Common myeloid progenitor, CD34-positive (primary cell): ENCODE measurements around the gene ABTB2.

ENCODE experiments used
- CTCF ChIA-PET: fragments of 350-600 bp; sonication (Branson Sonifier 250); formaldehyde crosslinking; loops from one replicate; lab custom pipeline; 2021; ENCODE audit warnings: antibody characterized with exemption; lab: Charles Lee
- POLR2A ChIA-PET: fragments of 350-600 bp; sonication (Branson Sonifier 250); formaldehyde crosslinking; loops from one replicate; lab custom pipeline; 2021; ENCODE audit warnings: antibody characterized with exemption; lab: Charles Lee
- DNase-seq, 3 donors: peaks; one replicate each; pipeline versions ENCODE4 v3.0.0 to v3.0.0-alpha.2; 2013
- H3K27ac ChIP-seq, 2 experiments: 1 replicate in 1 of 2; 2 replicates in 1 of 2; pipeline ENCODE4 v1.7.0; 2013; ENCODE audit warnings: inconsistent platforms in 2 of 2, low read length in 2 of 2, mild to moderate bottlenecking in 2 of 2, low read depth in 1 of 2, moderate library complexity in 1 of 2; ENCODE audit not compliant: severe bottlenecking in 2 of 2, insufficient read depth in 1 of 2, poor library complexity in 1 of 2
- H3K27me3 ChIP-seq, 5 experiments: replicated peaks in 2 of 5; 1 replicate in 3 of 5; 2 replicates in 2 of 5; pipeline versions ENCODE4 v1.6.1 to v1.7.0; 2013; ENCODE audit warnings: low read length in 4 of 5, mild to moderate bottlenecking in 2 of 5, moderate library complexity in 2 of 5, inconsistent platforms in 1 of 5; ENCODE audit not compliant: insufficient read depth in 5 of 5, control insufficient read depth in 4 of 5
- H3K36me3 ChIP-seq, 4 experiments: 1 replicate in 2 of 4; 2 replicates in 2 of 4; pipeline versions ENCODE4 v1.6.1 to v1.7.0; 2013; ENCODE audit warnings: low read length in 3 of 4, control low read depth in 1 of 4, mild to moderate bottlenecking in 1 of 4; ENCODE audit not compliant: control insufficient read depth in 4 of 4, insufficient read depth in 4 of 4
- H3K4me1 ChIP-seq, 4 experiments: 1 replicate in 3 of 4; 2 replicates in 1 of 4; pipeline versions ENCODE4 v1.6.1 to v1.7.1; 2013; ENCODE audit warnings: low read length in 3 of 4, mild to moderate bottlenecking in 3 of 4, control low read depth in 1 of 4, inconsistent platforms in 1 of 4, moderate library complexity in 1 of 4; ENCODE audit not compliant: control insufficient read depth in 4 of 4, insufficient read depth in 4 of 4; ENCODE audit errors: control extremely low read depth in 1 of 4
- H3K4me3 ChIP-seq, 7 experiments: 1 replicate in 4 of 7; 2 replicates in 3 of 7; pipeline versions ENCODE4 v1.5.1 to v1.7.0; 2013; ENCODE audit warnings: mild to moderate bottlenecking in 7 of 7, low read length in 6 of 7, moderate library complexity in 6 of 7, inconsistent platforms in 2 of 7, low read depth in 2 of 7, control low read depth in 1 of 7; ENCODE audit not compliant: insufficient read depth in 4 of 7, control insufficient read depth in 1 of 7; ENCODE audit errors: extremely low read depth in 1 of 7
- H3K9me3 ChIP-seq, 5 experiments: 1 replicate in 4 of 5; 2 replicates in 1 of 5; pipeline versions ENCODE4 v1.6.1 to v1.7.1; 2013; ENCODE audit warnings: low read length in 4 of 5, mild to moderate bottlenecking in 2 of 5, inconsistent platforms in 1 of 5, low read depth in 1 of 5, moderate library complexity in 1 of 5; ENCODE audit not compliant: control insufficient read depth in 4 of 5, insufficient read depth in 2 of 5; ENCODE audit errors: control extremely low read depth in 1 of 5
- WGBS: methylation state at CpG from one replicate; pipeline ENCODE4 v1.1.5; 2013; ENCODE audit not compliant: insufficient coverage; 5-methylcytosine and 5-hydroxymethylcytosine counted together

Gene ABTB2

DNA sequence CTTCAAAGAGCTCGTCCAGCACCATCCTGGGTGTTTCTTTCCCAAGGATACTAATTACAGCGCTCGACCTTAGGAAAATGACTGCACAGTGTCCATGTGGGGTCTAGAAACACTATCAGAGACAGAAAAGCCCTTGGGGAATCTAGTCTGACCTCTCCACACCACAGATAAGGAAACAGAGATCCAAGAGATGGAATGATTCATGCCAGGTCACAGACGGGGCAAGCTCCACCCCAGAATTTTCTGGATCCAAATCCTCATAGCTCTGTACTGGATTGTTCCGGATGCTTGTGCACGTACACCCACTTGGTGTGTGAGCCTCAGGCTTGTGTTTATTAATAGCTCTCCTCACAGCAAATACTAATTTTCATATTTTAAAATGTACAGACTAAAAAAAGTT, 11.3 kb downstream of the ABTB2 start:
- no peaks in the 10 kb centered on the region for H3K36me3 ChIP-seq
- WGBS: 96% methylated on average over 4 of the region's 6 CpGs
- no peak overlapping the region for H3K4me3 ChIP-seq
- no peaks in the 10 kb centered on the region for H3K9me3 ChIP-seq
- no peaks in the 10 kb centered on the region for H3K27me3 ChIP-seq
- ChIA-PET POLR2A (no interaction called here), CTCF (interaction anchor here (0.6 to 8.9 kb wide), 4 partner anchors 10 to 1785 kb away, joined by 3 to 51 read pairs (median 4); partner anchors contain the start of gene ABTB2)
- DNase-seq: no peak
- H3K27ac ChIP-seq: no peak overlapping the region
- H3K4me1 ChIP-seq: peaks cover 0 to 17% (median 10%) of the 10 kb centered on the region in 4 experiments

GRCh38 chr11:34345991-34346480, 11.8 kb downstream of the ABTB2 start:
- no peak for DNase-seq

GRCh38 chr11:34345540-34345876, 12.3 kb downstream of the ABTB2 start:
- Histone ChIP-seq H3K9me3 (no peaks in the 10 kb centered on the region), H3K4me1 (peaks cover 0 to 17% (median 10%) of the 10 kb centered on the region in 4 experiments), H3K36me3 (no peaks in the 10 kb centered on the region), H3K4me3 (no peak overlapping the region), H3K27me3 (no peaks in the 10 kb centered on the region), H3K27ac (no peak overlapping the region)
- 94% methylated on average over 3 of the region's 3 CpGs for WGBS
- ChIA-PET POLR2A (no interaction called here), CTCF (interaction anchor here (1.0 to 8.9 kb wide), 5 partner anchors 9 to 170 kb away, joined by 3 to 51 read pairs (median 3); partner anchors contain the start of gene ABTB2)
- no peak for DNase-seq

More at GRCh38 chr11:34345991-34346480, 11.8 kb downstream of the ABTB2 start:
- Histone ChIP-seq H3K4me3 (no peak overlapping the region), H3K9me3 (no peaks in the 10 kb centered on the region), H3K27me3 (no peaks in the 10 kb centered on the region), H3K27ac (no peak overlapping the region), H3K4me1 (peaks cover 0 to 17% (median 10%) of the 10 kb centered on the region in 4 experiments), H3K36me3 (no peaks in the 10 kb centered on the region)
- WGBS: 98% methylated on average over 5 of the region's 8 CpGs
- ChIA-PET CTCF (interaction anchor here (0.6 to 8.9 kb wide), 5 partner anchors 11 to 1785 kb away, joined by 3 to 51 read pairs (median 3); partner anchors contain the start of gene ABTB2), POLR2A (no interaction called here)

DNA sequence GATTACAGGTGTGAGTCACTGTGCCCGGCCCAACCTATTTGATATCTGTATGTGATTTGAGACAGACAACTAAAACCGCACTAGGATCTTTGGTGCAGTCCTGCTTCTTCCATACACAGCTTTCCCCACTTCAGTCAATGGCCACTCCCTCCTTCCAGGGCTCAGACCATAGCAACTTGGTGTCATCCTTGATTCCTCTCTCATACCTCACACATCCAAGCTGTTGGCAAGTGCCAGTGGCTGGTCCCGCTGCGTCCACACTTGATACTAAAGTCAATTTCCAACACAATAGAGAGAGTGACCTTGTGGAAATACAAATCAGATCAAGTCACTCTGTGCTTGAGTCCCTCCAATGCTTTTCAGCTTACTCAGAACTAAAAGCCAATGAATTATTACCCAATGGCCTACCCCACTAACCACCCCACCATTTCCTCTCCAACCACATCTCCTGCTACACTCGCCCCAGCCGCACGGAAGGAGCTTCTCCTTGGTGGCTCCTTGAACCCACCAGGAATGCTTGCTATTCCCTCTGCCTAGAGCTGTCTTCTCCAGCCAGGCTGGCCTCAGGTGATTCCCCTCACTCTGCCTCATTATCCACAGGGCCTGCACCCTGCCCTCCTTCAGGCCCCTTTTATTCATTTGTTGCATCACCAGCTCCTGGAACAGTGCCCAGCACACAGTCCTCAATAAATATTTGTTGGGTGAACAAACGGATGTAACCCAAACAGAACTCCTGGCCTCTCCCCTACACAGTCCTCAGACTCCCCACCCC, 12.9 kb downstream of the ABTB2 start:
- no peaks in the 10 kb centered on the region for H3K9me3 ChIP-seq
- peaks cover 0 to 20% (median 10%) of the 10 kb centered on the region in 4 experiments for H3K4me1 ChIP-seq
- peak; percentile 40 to 67 (median 64) for DNase-seq
- no peak overlapping the region for H3K4me3 ChIP-seq
- no peaks in the 10 kb centered on the region for H3K27me3 ChIP-seq
- WGBS: 41% methylated on average over 7 of the region's 8 CpGs
- no peak overlapping the region for H3K27ac ChIP-seq
- ChIA-PET CTCF (interaction anchor here (0.7 to 8.9 kb wide), 7 partner anchors 9 to 537 kb away, joined by 3 to 51 read pairs (median 3); partner anchors contain the start of gene ABTB2), POLR2A (no interaction called here)
- H3K36me3 ChIP-seq: no peaks in the 10 kb centered on the region

DNA sequence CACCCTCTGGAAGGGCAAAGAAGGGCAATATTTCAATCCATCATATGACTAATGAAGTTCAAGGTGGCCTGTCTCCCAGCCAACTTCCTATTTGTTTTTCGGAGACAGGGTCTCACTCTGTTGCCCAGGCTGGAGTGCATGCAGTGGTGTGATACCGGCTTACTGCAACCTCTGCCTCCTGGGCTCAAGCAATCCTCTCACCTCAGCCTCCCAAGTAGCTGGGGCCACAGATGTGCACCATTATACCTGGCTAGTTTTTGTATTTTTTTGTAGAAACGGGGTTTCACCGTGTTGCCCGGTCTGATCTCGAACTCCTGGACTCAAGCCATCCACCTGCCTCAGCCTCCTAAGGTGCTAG, 13.4 kb downstream of the ABTB2 start:
- Histone ChIP-seq H3K4me3 (no peak overlapping the region), H3K9me3 (no peaks in the 10 kb centered on the region), H3K4me1 (peaks cover 2 to 26% (median 11%) of the 10 kb centered on the region in 4 experiments), H3K27ac (no peak overlapping the region), H3K27me3 (no peaks in the 10 kb centered on the region), H3K36me3 (no peaks in the 10 kb centered on the region)
- CTCF ChIA-PET: interaction anchor here (0.7 to 8.9 kb wide), 6 partner anchors 10 to 536 kb away, joined by 3 to 51 read pairs (median 3); partner anchors contain the start of gene ABTB2
- 89% methylated on average over 5 of the region's 6 CpGs for WGBS
- DNase-seq: no peak
- POLR2A ChIA-PET: no interaction called here

- no peaks in the 10 kb centered on the region for H3K27me3 ChIP-seq
- POLR2A ChIA-PET: no interaction called here
- WGBS: 96% methylated on average over 6 of the region's 6 CpGs
- CTCF ChIA-PET: interaction anchor here (1.7 to 8.9 kb wide), 3 partner anchors 13 to 169 kb away, joined by 6 to 51 read pairs (median 6); partner anchors contain the start of gene ABTB2
- no peaks in the 10 kb centered on the region for H3K9me3 ChIP-seq
- H3K4me3 ChIP-seq: no peak overlapping the region
- H3K4me1 ChIP-seq: peaks cover 2 to 33% (median 16%) of the 10 kb centered on the region in 4 experiments
- no peak for DNase-seq
- no peak overlapping the region for H3K27ac ChIP-seq
- no peaks in the 10 kb centered on the region for H3K36me3 ChIP-seq
These were observed 14.1 kb downstream of the ABTB2 start for GRCh38 chr11:34343686-34344085.

DNA sequence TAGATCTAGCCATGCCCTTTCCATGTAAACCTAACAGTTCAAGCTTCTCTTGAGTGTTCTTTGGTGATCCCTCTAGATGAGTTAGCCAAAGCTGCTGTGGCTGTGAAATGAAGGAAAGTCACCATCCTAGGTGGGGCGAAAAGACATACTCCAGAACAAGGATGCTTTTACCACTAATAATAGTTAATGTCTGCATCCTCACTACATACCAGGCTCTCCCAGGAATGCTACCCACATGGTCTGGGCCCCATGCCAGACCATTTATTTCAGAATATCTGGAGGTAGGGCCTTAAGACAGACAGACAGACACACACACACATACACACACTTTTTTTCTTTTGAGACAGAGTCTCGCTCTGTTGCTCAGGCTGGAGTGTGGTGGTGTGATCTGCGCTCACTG, 14.7 kb downstream of the ABTB2 start:
- ChIA-PET POLR2A (no interaction called here), CTCF (interaction anchor here (0.9 to 8.9 kb wide), 4 partner anchors 14 to 169 kb away, joined by 3 to 51 read pairs (median 6); partner anchors contain the start of gene ABTB2)
- no peaks in the 10 kb centered on the region for H3K27me3 ChIP-seq
- no peaks in the 10 kb centered on the region for H3K9me3 ChIP-seq
- 86% methylated on average over 2 of the region's 3 CpGs for WGBS
- H3K27ac ChIP-seq: no peak overlapping the region
- H3K4me3 ChIP-seq: no peak overlapping the region
- H3K4me1 ChIP-seq: peaks cover 5 to 36% (median 16%) of the 10 kb centered on the region in 4 experiments
- DNase-seq: no peak
- no peaks in the 10 kb centered on the region for H3K36me3 ChIP-seq
